ENCODE data around the gene RAB36. TPM values are rescaled to one million over a fixed set of nuclear protein-coding genes. Genes with fewer than 3 reads are reported as not detected.

Gene RAB36
- total RNA-seq, 1 experiment from 2014 or later = 1.1 TPM

DNA sequence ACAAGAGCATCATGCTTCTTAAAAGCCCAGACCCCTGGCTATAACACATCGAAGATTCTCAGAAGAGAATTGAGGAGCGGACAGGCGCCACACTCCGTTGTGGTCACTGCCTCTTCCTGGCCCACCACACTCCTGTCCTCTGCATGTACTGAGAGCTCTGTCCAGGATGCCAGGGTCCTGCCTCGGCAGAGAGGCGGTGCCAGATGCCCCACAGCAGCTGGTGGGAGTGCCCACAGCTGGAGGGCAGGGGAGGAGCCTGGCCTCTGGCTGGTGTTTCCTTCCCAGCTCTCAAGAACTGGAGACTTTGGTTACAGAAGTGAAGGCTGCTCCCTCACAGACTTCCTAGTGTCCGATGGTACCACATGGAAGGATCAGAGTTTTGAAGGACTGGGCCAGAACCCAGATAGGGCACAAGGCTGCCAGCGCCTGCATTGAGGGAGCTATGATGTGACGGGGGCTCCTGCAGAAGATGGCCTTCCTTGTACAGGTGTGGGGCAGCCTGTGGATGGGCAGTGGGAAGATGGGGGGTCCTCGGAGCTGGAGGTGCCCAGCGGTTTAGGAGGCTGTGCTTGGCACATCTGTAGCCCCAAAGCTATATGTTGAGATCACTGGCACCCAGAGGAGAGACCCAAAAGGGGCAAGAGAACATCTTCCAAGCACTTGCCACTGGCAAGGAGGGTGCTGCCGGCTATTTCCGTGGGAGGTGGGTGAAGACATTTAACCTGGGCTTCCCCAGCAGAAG lies 22.9 kb upstream of the RAB36 start:
- Histone ChIP-seq H3K27ac (ENCODE audit: low read length) (no peak overlapping the region), H3K36me3 (ENCODE audit: low read depth, low read length) (no peaks in the 10 kb centered on the region), H3K9me3 (ENCODE audit: low read length) (no peaks in the 10 kb centered on the region), H3K9me2 (replicated peaks; ENCODE audit: low read length) (no peaks in the 10 kb centered on the region), H4K20me1 (ENCODE audit: low read length) (no peaks in the 10 kb centered on the region), H3K27me3 (ENCODE audit: low read length) (no peaks in the 10 kb centered on the region), H3K79me2 (ENCODE audit: low read length) (no peaks in the 10 kb centered on the region), H3K9ac (ENCODE audit: low read length) (no peak overlapping the region), H3F3A (ENCODE audit: low read length, unreplicated experiment) (no peaks in the 10 kb centered on the region), H3K4me3 (ENCODE audit: low read length) (no peak overlapping the region), H3K4me2 (ENCODE audit: low read length) (no peak overlapping the region), H2AFZ (ENCODE audit: low read length) (no peak overlapping the region), H3K4me1 (ENCODE audit: insufficient read depth, low read length) (no peaks in the 10 kb centered on the region)
- BruUV-seq (replicated peaks) = no TSS peak
- DNase-seq (no peak), ATAC-seq (no peak)
- ChIA-PET CTCF (interaction anchor here (1.0 kb wide), 1 partner anchor 163 kb away, joined by 3 read pairs; no protein-coding TSS in a partner anchor), POLR2A (ENCODE audit: unreplicated experiment) (no interaction called here)
- intact Hi-C loops (cut with micrococcal nuclease) = no loop called here
- TF ChIP-seq EZH2 (IDR thresholded peaks at IDR 0.05; ENCODE audit: low read length, unreplicated experiment) = no peak
- TF ChIP-seq CTCF (conservative IDR thresholded peaks at IDR 0.05; ENCODE audit: low read depth, low read length) = no peak
- TF ChIP-seq EZH2phosphoT487 (IDR thresholded peaks at IDR 0.05; ENCODE audit: borderline replicate concordance, low read length) = no peak

GRCh38 chr22:23122992-23123803 lies 22.1 kb upstream of the RAB36 start:
- Histone ChIP-seq H3K4me2 (ENCODE audit: low read length) (no peak overlapping the region), H3K79me2 (ENCODE audit: low read length) (no peaks in the 10 kb centered on the region), H3K36me3 (ENCODE audit: low read depth, low read length) (no peaks in the 10 kb centered on the region), H3K4me1 (ENCODE audit: insufficient read depth, low read length) (no peaks in the 10 kb centered on the region), H3K4me3 (ENCODE audit: low read length) (no peak overlapping the region), H3K27ac (ENCODE audit: low read length) (no peak overlapping the region), H4K20me1 (ENCODE audit: low read length) (no peaks in the 10 kb centered on the region), H3F3A (ENCODE audit: low read length, unreplicated experiment) (no peaks in the 10 kb centered on the region), H2AFZ (ENCODE audit: low read length) (no peak overlapping the region), H3K9me2 (replicated peaks; ENCODE audit: low read length) (no peaks in the 10 kb centered on the region), H3K9me3 (ENCODE audit: low read length) (no peaks in the 10 kb centered on the region), H3K27me3 (ENCODE audit: low read length) (no peaks in the 10 kb centered on the region), H3K9ac (ENCODE audit: low read length) (no peak overlapping the region)
- TF ChIP-seq EZH2 (IDR thresholded peaks at IDR 0.05; ENCODE audit: low read length, unreplicated experiment) (no peak), EZH2phosphoT487 (IDR thresholded peaks at IDR 0.05; ENCODE audit: borderline replicate concordance, low read length) (no peak), CTCF (conservative IDR thresholded peaks at IDR 0.05; ENCODE audit: low read depth, low read length) (no peak)
- no peak for DNase-seq
- intact Hi-C loops (cut with micrococcal nuclease) = no loop called here
- no peak for ATAC-seq
- no TSS peak for BruUV-seq (replicated peaks)
- CTCF ChIA-PET = interaction anchor here (1.0 kb wide), 1 partner anchor 164 kb away, joined by 3 read pairs; no protein-coding TSS in a partner anchor
- POLR2A ChIA-PET (ENCODE audit: unreplicated experiment) = no interaction called here

All from PC-3 (cell line).